ENCODE measurements around the gene ACTG1. TPM values are rescaled to one million over a fixed set of nuclear protein-coding genes. Genes with fewer than 3 reads are reported as not detected.

ACTG1 gene
- 2,634 and 2,913 TPM in 2 replicates for total RNA-seq (2014; rRNA removed; shearing (Covaris generic); ENCODE audit: low replicate concordance)

DNA sequence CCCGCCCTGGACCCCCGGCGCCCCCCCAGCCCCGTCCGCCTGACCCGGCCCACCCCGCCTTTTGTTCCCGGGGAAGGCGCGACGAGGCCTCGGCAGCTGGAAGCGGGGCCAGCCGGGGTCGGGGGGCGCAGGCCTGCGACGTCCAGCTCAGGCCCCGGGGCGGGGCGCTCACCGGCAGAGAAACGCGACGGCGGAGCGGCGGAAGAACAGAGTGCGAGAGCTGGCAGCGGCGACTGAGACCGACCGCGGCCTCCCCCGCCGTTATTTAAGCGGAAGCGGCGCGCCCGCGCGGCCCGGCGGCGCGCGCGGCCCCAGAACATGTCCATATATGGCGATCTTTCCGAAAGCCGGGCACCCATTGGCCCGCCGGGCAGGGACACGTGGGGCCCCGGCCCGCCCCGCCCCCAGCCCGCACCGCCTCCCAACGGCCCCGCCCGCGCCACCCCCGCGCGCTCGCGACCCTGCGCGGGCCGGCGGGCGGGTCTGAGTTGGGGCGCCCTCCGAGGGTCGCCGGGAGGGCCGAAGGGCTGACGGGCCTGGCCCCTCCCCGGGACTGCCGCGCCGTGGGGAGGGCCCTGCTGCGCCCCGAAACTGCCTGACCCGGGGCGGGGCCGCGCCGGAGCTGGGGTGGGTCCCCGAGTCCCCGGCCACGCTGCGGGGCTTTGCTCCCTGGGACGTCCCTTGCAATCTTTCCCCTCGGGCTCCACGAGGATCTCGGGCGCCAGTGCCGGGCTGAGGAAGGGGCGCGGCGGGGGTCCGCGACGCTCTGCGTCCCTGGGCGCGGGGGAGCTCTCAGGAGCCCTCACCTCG, at the start of gene ACTG1:
TSS of gene ACTG1 (minus strand) at position 238 of the 810 bp plus-strand sequence. CDS start 445 bp downstream, outside the sequence.
- no peak within 1 kb of the TSS for H2AFZ ChIP-seq (ENCODE audit: low read length)
- H4K20me1 ChIP-seq (ENCODE audit: insufficient read depth, low read depth, low read length) = peaks cover 28% of the 10 kb centered on the region
- peak; percentile 96 for DNase-seq
- H3K36me3 ChIP-seq (ENCODE audit: insufficient read depth, low read length) = peaks cover 27% of the 10 kb centered on the region
- peak within 1 kb of the TSS; percentile 94 for H3K4me2 ChIP-seq (ENCODE audit: low read depth, low read length, poor library complexity, severe bottlenecking)
- no peaks in the 10 kb centered on the region for H3K9me3 ChIP-seq (ENCODE audit: low read length)
- no peaks in the 10 kb centered on the region for H3K27me3 ChIP-seq (ENCODE audit: low read length)
- peak within 1 kb of the TSS; percentile 82 for H3K4me3 ChIP-seq (ENCODE audit: low read length)
- H3K79me2 ChIP-seq (ENCODE audit: low read length) = peaks cover 11% of the 10 kb centered on the region
- no peaks in the 10 kb centered on the region for H3K9me2 ChIP-seq (replicated peaks; ENCODE audit: insufficient read depth, low read length)
- H3K9ac ChIP-seq (ENCODE audit: low read length) = peak within 1 kb of the TSS; percentile 96
- H3K4me1 ChIP-seq (ENCODE audit: low read length) = peaks cover 58% of the 10 kb centered on the region
- H3K27ac ChIP-seq (ENCODE audit: low read length) = peak within 1 kb of the TSS; percentile 93

DNA sequence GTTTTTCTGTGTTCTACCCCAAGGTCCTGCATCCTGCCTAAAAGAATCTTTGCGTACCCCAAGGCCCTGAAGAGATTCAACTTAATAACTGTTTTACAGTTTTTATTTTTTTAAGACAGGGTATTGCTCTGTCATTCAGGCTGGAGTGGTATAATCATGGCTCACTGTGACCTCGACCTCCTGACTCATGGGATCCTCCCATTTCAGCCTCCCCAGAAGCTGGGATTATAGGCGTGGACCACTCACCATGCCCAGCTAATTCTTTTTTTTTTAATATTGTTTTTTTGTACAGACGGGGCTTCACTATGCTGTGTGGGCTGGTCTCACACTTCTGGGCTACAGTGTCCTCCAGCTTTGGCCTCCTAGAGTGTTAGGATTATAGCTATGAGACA, 48.9 kb upstream of the ACTG1 start:
- Histone ChIP-seq H3K79me2 (ENCODE audit: low read length) (no peaks in the 10 kb centered on the region), H3K27ac (ENCODE audit: low read length) (peak overlapping the region; percentile 36), H3K4me3 (ENCODE audit: low read length) (no peak overlapping the region), H4K20me1 (ENCODE audit: insufficient read depth, low read depth, low read length) (no peaks in the 10 kb centered on the region), H3K4me1 (ENCODE audit: low read length) (peaks cover 15% of the 10 kb centered on the region), H2AFZ (ENCODE audit: low read length) (no peak overlapping the region), H3K9me3 (ENCODE audit: low read length) (no peaks in the 10 kb centered on the region), H3K36me3 (ENCODE audit: insufficient read depth, low read length) (peaks cover 13% of the 10 kb centered on the region), H3K27me3 (ENCODE audit: low read length) (no peaks in the 10 kb centered on the region), H3K4me2 (ENCODE audit: low read depth, low read length, poor library complexity, severe bottlenecking) (peak overlapping the region; percentile 22), H3K9me2 (replicated peaks; ENCODE audit: insufficient read depth, low read length) (no peaks in the 10 kb centered on the region), H3K9ac (ENCODE audit: low read length) (peak overlapping the region; percentile 8; the same call in 1 of the 2 replicates)
- no peak for DNase-seq

DNA sequence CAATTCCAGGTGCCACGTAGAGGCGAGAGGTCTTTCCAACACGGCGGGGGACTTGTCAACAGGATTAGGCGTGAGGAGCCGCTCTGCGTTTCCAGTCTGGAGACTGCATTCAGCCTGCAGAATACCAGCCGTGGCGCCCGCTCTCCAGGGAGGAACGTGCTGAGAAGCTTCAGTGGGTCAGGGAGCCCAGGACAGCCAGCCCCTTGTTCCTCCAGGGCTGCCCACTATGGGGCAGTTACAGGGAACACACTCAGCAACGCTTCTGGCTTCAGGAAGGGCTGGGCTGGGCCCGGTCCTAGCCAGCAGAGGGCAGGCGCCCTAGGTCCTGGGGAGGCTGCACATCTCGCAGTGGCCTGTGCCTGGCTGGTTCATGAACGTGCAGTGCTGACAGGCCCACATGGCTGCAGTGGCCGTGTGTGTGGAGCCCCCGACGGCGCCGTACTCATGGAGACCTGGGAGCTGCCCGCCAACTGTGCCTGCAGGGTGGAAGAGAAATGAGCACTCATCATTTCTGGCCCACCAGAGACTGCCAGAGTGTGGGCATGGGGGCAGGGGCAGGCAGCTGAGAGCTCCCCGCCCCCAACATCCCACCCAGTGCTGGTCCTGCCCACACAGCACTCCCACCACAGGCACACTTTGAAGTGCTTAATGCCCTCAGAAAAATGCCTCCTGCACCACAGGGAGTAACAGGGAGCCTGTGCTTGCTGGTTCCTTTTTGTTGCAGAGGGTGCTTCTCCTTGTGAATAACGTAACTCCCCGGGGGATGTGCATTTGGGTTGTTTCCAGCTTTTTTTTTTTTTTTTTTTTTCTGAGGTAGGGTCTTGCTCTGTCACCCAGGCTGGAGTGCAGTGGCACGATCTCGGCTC, 46.6 kb upstream of the ACTG1 start:
- peaks cover 18% of the 10 kb centered on the region for H3K4me1 ChIP-seq (ENCODE audit: low read length)
- H3K79me2 ChIP-seq (ENCODE audit: low read length) = no peaks in the 10 kb centered on the region
- H3K4me3 ChIP-seq (ENCODE audit: low read length) = no peak overlapping the region
- H2AFZ ChIP-seq (ENCODE audit: low read length) = no peak overlapping the region
- no peaks in the 10 kb centered on the region for H3K27me3 ChIP-seq (ENCODE audit: low read length)
- no peak overlapping the region for H3K9ac ChIP-seq (ENCODE audit: low read length)
- H3K36me3 ChIP-seq (ENCODE audit: insufficient read depth, low read length) = peaks cover 11% of the 10 kb centered on the region; the same call in 1 of the 2 replicates
- H3K27ac ChIP-seq (ENCODE audit: low read length) = no peak overlapping the region
- no peaks in the 10 kb centered on the region for H4K20me1 ChIP-seq (ENCODE audit: insufficient read depth, low read depth, low read length)
- no peaks in the 10 kb centered on the region for H3K9me2 ChIP-seq (replicated peaks; ENCODE audit: insufficient read depth, low read length)
- H3K4me2 ChIP-seq (ENCODE audit: low read depth, low read length, poor library complexity, severe bottlenecking) = no peak overlapping the region
- H3K9me3 ChIP-seq (ENCODE audit: low read length) = no peaks in the 10 kb centered on the region
- no peak for DNase-seq

DNA sequence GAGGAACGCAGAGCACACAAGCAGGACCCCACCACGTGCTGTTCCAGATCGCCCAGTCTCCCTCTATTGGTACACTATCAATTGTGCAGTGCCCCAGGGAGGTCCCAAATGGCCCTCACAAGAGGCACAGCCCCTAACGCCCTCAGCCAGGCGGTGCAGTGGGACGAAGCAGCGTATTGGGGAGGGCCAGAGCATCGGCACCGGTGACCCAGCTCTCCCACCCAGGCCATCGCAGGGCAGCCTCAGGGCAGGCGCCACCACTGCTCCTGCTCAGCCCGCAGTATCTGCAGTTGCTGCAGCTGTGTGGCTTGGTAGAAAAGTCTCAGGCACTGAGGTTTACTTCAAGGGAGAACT, 45.5 kb upstream of the ACTG1 start:
- no peaks in the 10 kb centered on the region for H4K20me1 ChIP-seq (ENCODE audit: insufficient read depth, low read depth, low read length)
- H3K9ac ChIP-seq (ENCODE audit: low read length) = no peak overlapping the region
- no peaks in the 10 kb centered on the region for H3K9me3 ChIP-seq (ENCODE audit: low read length)
- H3K27me3 ChIP-seq (ENCODE audit: low read length) = no peaks in the 10 kb centered on the region
- no peaks in the 10 kb centered on the region for H3K9me2 ChIP-seq (replicated peaks; ENCODE audit: insufficient read depth, low read length)
- no peak overlapping the region for H2AFZ ChIP-seq (ENCODE audit: low read length)
- no peaks in the 10 kb centered on the region for H3K79me2 ChIP-seq (ENCODE audit: low read length)
- no peak for DNase-seq
- H3K4me2 ChIP-seq (ENCODE audit: low read depth, low read length, poor library complexity, severe bottlenecking) = no peak overlapping the region
- H3K27ac ChIP-seq (ENCODE audit: low read length) = no peak overlapping the region
- peaks cover 29% of the 10 kb centered on the region for H3K4me1 ChIP-seq (ENCODE audit: low read length)
- H3K36me3 ChIP-seq (ENCODE audit: insufficient read depth, low read length) = peaks cover 11% of the 10 kb centered on the region; the same call in 1 of the 2 replicates
- H3K4me3 ChIP-seq (ENCODE audit: low read length) = no peak overlapping the region

DNA sequence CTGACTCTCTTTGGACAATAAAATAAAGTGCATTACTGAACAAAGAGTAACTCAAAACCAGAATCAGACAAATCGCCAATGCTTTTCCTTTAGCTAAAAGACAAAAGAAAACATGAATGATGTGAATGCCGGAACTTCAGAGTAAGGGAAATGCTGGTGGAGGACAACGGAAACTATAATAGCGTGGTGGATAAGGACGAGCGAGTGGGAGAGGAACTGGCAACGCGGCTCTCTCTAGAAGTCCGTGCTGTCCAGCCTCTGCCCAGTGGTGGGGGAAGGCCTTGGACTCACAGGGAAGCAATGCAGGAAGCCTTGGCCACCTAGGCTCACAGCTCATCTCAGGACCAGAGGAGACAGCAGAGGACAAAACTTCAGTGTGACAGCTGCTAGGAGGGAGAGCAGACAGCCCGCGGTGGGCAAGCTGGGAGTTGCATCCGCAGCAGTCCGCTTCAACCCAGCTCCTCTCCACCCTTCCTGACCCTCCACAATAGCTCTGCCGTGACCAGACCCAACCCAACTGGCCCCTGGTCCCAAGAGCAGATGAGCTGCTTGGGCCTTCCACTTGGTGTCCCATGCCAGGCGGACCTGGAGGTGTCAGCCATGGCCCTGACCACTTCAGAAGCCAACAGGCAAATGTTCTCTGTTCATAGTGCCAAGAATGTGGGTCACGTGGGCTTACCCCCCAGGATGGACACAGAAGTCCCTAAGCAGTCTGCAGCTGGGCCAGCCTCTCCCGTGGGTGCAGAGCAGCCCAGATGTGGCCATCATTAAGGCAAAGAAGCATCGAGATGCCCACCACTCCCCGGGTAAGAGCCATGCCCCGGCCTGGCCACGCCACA, 44.9 kb upstream of the ACTG1 start:
- Histone ChIP-seq H3K4me3 (ENCODE audit: low read length) (no peak overlapping the region), H3K27ac (ENCODE audit: low read length) (no peak overlapping the region), H3K4me1 (ENCODE audit: low read length) (peaks cover 29% of the 10 kb centered on the region), H4K20me1 (ENCODE audit: insufficient read depth, low read depth, low read length) (no peaks in the 10 kb centered on the region), H3K79me2 (ENCODE audit: low read length) (no peaks in the 10 kb centered on the region), H3K4me2 (ENCODE audit: low read depth, low read length, poor library complexity, severe bottlenecking) (no peak overlapping the region), H3K9me3 (ENCODE audit: low read length) (no peaks in the 10 kb centered on the region), H3K9me2 (replicated peaks; ENCODE audit: insufficient read depth, low read length) (no peaks in the 10 kb centered on the region), H3K27me3 (ENCODE audit: low read length) (no peaks in the 10 kb centered on the region), H3K9ac (ENCODE audit: low read length) (no peak overlapping the region), H2AFZ (ENCODE audit: low read length) (no peak overlapping the region), H3K36me3 (ENCODE audit: insufficient read depth, low read length) (peaks cover 11% of the 10 kb centered on the region; the same call in 1 of the 2 replicates)
- no peak for DNase-seq

- H3K9ac ChIP-seq (ENCODE audit: low read length) = no peak overlapping the region
Measured at GRCh38 chr17:81556863-81557262, 44.3 kb upstream of the ACTG1 start.

DNA sequence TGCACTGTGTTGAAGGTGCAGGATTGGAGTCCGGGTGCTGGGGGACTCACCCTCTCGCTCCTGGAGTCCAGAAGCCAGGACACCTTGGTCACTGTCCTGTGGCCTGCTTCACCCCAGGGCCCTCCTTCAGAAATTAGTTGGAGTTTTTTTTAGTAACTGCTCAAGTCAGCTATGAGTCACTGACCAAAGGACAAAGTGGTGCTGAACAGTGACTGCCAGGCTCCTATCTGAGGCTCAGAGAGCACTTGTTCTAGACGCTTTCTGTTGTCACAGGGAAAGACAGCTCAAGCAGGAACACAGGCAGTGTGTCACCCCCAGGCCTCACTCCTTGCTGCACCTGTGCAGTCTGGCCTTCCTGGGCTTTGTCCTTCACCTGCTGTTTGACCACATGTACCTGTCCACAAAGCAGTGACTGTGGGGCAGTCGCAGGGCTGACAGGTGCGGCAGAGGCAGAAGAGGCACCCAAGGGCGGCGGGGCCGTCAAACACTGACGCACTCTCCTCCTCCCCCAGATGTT, 43.6 kb upstream of the ACTG1 start:
- peaks cover 9% of the 10 kb centered on the region for H3K79me2 ChIP-seq (ENCODE audit: low read length)
- no peaks in the 10 kb centered on the region for H3K9me2 ChIP-seq (replicated peaks; ENCODE audit: insufficient read depth, low read length)
- no peak overlapping the region for H3K9ac ChIP-seq (ENCODE audit: low read length)
- no peak overlapping the region for H2AFZ ChIP-seq (ENCODE audit: low read length)
- 0 out of 2 replicates have a peak, but pooled peaks cover 8% of the 10 kb centered on the region for H3K36me3 ChIP-seq (ENCODE audit: insufficient read depth, low read length)
- no peaks in the 10 kb centered on the region for H3K9me3 ChIP-seq (ENCODE audit: low read length)
- H3K27me3 ChIP-seq (ENCODE audit: low read length) = no peaks in the 10 kb centered on the region
- H3K4me2 ChIP-seq (ENCODE audit: low read depth, low read length, poor library complexity, severe bottlenecking) = no peak overlapping the region
- H4K20me1 ChIP-seq (ENCODE audit: insufficient read depth, low read depth, low read length) = no peaks in the 10 kb centered on the region; the same call in 1 of the 2 replicates
- peaks cover 25% of the 10 kb centered on the region for H3K4me1 ChIP-seq (ENCODE audit: low read length)
- H3K4me3 ChIP-seq (ENCODE audit: low read length) = no peak overlapping the region
- no peak overlapping the region for H3K27ac ChIP-seq (ENCODE audit: low read length)
- no peak for DNase-seq

More at GRCh38 chr17:81556863-81557262, 44.3 kb upstream of the ACTG1 start:
- Histone ChIP-seq H3K9me3 (ENCODE audit: low read length) (no peaks in the 10 kb centered on the region), H3K36me3 (ENCODE audit: insufficient read depth, low read length) (peaks cover 11% of the 10 kb centered on the region; the same call in 1 of the 2 replicates), H3K4me3 (ENCODE audit: low read length) (no peak overlapping the region), H3K9me2 (replicated peaks; ENCODE audit: insufficient read depth, low read length) (no peaks in the 10 kb centered on the region), H3K79me2 (ENCODE audit: low read length) (peaks cover 3% of the 10 kb centered on the region), H3K27ac (ENCODE audit: low read length) (no peak overlapping the region), H2AFZ (ENCODE audit: low read length) (no peak overlapping the region), H3K27me3 (ENCODE audit: low read length) (no peaks in the 10 kb centered on the region), H4K20me1 (ENCODE audit: insufficient read depth, low read depth, low read length) (no peaks in the 10 kb centered on the region), H3K4me1 (ENCODE audit: low read length) (peaks cover 29% of the 10 kb centered on the region), H3K4me2 (ENCODE audit: low read depth, low read length, poor library complexity, severe bottlenecking) (no peak overlapping the region)
- DNase-seq = no peak
